Urinary bladder (tissue), 4 donors: Measurements from ENCODE around the gene BRSK2. TPM values are rescaled to one million over a fixed set of nuclear protein-coding genes. Genes with fewer than 3 reads are reported as not detected.
"Not testable (repeated sequence)": the region's sequence is repeated elsewhere in the genome, so short reads cannot be mapped to it uniquely, and the experiment has no call there.

Experiments
- DNase-seq: peaks from one replicate; pipeline ENCODE4 v3.0.0-alpha.2; 2015; ENCODE audit errors: extremely low spot score
- H3K27ac ChIP-seq: one replicate; pipeline ENCODE4 v1.5.1; 2013; ENCODE audit warnings: low read depth, mild to moderate bottlenecking, moderate library complexity
- H3K36me3 ChIP-seq: one replicate; pipeline ENCODE4 v1.6.1; 2013; ENCODE audit warnings: mild to moderate bottlenecking, moderate library complexity; ENCODE audit not compliant: insufficient read depth
- H3K4me1 ChIP-seq: one replicate; pipeline ENCODE4 v1.6.1; 2013; ENCODE audit warnings: mild to moderate bottlenecking, moderate library complexity; ENCODE audit not compliant: insufficient read depth
- H3K4me3 ChIP-seq: one replicate; pipeline ENCODE4 v1.5.1; 2013; ENCODE audit warnings: low read depth, low read length
- WGBS: extraction: QIAGEN DNeasy Blood & Tissue Kit; methylation state at CpG from one replicate; pipeline ENCODE4 v1.1.7; 2013; 5-methylcytosine and 5-hydroxymethylcytosine counted together
- polyA plus RNA-seq: library from polyadenylated mRNA; stranded (reverse); fragments of 200-250 nt; gene quantifications from one replicate; pipeline ENCODE4 v1.2.3, GENCODE V29; 2013
- total RNA-seq: library from RNA; depleted of rRNA; stranded (reverse); fragments of >200 nt; gene quantifications from one replicate; pipeline ENCODE4 v1.2.3, GENCODE V29; 2014
- donor health status: healthy with polysubstance abuse.
- donor health status: healthy.

BRSK2 gene
- total and polyA plus RNA-seq, 2 donors, result 2.6 to 3.0 TPM

DNA sequence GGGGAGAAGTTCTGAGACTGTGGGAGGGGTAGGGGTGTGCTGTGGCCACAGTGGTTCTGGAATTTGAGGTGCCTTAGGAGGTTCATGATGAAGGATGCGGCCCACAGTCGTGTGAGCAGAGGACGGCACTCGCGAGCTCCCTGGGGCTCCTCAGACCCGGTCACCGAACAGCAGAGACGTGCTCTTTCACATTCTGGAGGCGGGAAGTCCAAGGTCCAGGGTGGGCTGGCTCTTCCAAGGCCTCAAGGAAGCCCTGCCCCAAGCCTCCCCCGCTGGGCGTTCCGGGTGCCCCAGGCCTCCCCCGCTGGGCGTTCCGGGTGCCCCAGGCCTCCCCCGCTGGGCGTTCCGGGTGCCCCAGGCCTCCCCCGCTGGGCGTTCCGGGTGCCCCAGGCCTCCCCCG lies 33.7 kb downstream of the BRSK2 start:
- H3K4me3 ChIP-seq, H3K36me3 ChIP-seq, H3K4me1 ChIP-seq, H3K27ac ChIP-seq, DNase-seq: not testable (repeated sequence)
- 95% methylated on average over 18 of the region's 22 CpGs for WGBS

DNA sequence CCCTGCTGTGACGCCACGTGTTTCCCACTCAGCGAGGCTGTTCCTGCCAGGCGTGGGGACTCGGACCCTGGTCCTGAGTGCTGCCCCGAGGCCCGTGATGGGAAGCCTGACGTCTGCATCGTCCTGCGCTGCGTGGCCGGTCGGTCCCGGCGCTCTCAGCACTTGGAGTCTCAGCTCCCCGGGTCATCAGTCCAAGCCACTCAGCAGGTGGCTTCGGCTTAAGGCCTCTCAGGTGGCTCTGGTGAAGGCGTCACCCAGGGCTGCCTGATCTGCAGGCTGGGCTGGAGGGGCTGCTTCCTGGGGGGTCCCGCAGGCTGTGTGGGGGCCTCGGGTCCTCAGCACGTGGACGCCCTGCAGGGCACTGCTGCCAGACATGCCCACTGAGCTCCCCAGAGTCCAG lies 35.3 kb downstream of the BRSK2 start:
- Histone ChIP-seq H3K36me3 (no peaks in the 10 kb centered on the region), H3K4me1 (no peaks in the 10 kb centered on the region), H3K27ac (no peak overlapping the region), H3K4me3 (no peak overlapping the region)
- DNase-seq, result no peak
- WGBS, result 84% methylated on average over 22 of the region's 22 CpGs

DNA sequence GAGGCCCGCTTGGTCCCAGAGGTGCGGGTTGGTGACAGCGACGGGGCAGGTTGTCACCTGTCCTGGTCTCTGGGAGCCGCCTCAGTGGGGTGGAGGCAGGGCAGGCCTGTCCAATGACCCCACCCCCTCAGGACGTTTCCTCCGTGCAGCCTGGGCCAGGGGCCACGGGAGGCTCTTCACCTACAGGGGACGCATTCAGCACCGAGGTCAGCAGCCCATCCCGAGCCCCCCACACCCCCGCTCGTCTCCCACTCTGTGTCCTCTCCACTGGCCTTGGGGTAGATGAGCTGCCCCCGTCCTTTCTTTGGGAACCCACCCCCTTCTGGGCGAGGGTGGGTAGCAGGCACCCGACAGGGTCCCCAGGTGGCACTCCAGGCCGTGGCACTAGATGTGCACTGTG lies 35.7 kb downstream of the BRSK2 start:
- no peaks in the 10 kb centered on the region for H3K4me1 ChIP-seq
- H3K36me3 ChIP-seq, result no peaks in the 10 kb centered on the region
- DNase-seq, result no peak
- WGBS, result 68% methylated on average over 17 of the region's 17 CpGs
- H3K27ac ChIP-seq, result no peak overlapping the region
- H3K4me3 ChIP-seq, result no peak overlapping the region

DNA sequence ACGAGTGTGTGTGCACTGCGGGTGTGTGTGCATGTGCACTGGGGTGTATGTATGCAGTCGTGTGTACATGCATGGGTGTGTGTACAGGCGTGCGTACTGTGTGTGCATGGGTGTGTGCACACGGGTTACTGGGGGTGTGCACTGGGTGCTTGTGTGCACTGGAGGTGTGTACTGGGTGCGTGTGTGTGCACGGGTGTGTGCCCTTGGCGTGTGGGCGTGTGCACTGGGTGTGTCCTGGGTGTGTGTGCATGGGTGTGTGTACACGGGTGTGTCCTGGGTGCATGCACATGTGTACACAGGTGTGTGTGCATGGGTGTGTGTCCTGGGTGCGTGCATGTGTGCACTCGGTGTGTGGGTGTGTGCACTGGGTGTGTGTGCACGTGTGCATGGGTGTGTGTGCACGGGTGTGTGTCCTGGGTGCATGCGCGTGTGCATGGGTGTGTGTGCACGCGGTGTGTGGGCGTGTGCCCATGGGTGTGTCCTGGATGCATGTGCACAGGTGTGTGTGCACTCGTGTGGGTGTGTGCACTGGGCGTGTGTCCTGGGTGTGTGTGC lies 39.1 kb downstream of the BRSK2 start:
- no peaks in the 10 kb centered on the region for H3K4me1 ChIP-seq
- H3K36me3 ChIP-seq, result no peaks in the 10 kb centered on the region
- no peak overlapping the region for H3K27ac ChIP-seq
- H3K4me3 ChIP-seq, result no peak overlapping the region
- WGBS, result 90% methylated on average over 20 of the region's 22 CpGs
- DNase-seq, result no peak

DNA sequence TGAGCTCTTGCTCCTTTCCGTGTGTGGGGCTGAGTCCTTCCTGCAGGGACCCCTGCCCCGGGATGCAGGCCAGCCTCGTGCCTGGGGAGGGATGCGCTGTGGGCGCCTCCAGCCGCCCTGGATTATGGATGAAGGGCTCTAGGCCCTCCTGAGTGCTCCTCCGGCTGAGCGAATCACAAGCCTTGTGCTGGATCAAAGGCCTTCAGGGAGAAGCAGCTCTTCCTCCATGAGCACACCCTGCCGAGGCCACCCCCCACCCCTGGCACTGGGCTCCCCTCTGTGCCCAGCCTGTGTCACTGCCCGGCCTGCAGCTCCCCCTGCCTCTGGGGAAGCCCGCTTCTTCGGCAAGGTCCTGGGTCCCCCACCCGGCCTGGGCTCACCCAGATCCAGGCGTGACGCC lies 43.8 kb downstream of the BRSK2 start:
- no peaks in the 10 kb centered on the region for H3K36me3 ChIP-seq
- WGBS, result 70% methylated on average over 15 of the region's 15 CpGs
- H3K27ac ChIP-seq, result no peak overlapping the region
- no peaks in the 10 kb centered on the region for H3K4me1 ChIP-seq
- no peak overlapping the region for H3K4me3 ChIP-seq
- DNase-seq, result no peak

DNA sequence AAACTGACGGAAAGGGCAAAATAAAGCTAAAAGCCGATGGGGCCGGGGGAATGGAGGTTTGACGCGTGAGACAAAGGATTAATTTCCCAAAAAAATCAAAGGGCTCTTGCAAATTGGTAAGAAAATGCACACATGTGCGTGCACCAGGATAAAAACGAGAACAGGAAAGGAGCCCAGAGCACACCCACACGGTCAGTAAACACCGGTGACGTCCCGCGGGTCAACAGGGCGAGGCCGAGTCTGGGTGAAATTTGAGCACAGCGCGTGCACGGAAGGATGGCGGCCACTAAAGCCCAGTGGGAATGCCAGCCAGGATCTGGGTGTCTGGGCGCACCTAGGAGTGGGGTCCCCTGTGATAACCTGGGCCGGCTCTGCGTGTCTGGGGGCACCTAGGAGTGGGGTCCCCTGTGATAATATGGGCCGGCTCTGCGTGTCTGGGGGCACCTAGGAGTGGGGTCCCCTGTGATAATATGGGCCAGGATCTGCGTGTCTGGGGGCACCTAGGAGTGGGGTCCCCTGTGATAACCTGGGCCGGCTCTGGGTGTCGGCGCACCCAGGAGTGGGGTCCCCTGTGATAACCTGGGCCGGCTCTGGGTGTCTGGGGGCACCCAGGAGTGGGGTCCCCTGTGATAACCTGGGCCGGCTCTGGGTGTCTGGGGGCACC lies 44.4 kb downstream of the BRSK2 start:
- DNase-seq, result no peak
- Histone ChIP-seq H3K4me3 (no peak overlapping the region), H3K4me1 (no peaks in the 10 kb centered on the region), H3K27ac (no peak overlapping the region), H3K36me3 (no peaks in the 10 kb centered on the region)
- 72% methylated on average over 29 of the region's 29 CpGs for WGBS

- not testable (repeated sequence) for H3K4me3 ChIP-seq, DNase-seq, H3K4me1 ChIP-seq, H3K36me3 ChIP-seq, H3K27ac ChIP-seq
- WGBS, result 78% methylated on average over 14 of the region's 20 CpGs
These were observed 45.7 kb downstream of the BRSK2 start for GRCh38 chr11:1435479-1435819.

GRCh38 chr11:1435820-1436467 lies 46.2 kb downstream of the BRSK2 start:
- no peaks in the 10 kb centered on the region for H3K4me1 ChIP-seq
- no peaks in the 10 kb centered on the region for H3K36me3 ChIP-seq
- no peak overlapping the region for H3K4me3 ChIP-seq
- no peak overlapping the region for H3K27ac ChIP-seq
- 7% methylated on average over 29 of the region's 29 CpGs for WGBS
- DNase-seq, result no peak

DNA sequence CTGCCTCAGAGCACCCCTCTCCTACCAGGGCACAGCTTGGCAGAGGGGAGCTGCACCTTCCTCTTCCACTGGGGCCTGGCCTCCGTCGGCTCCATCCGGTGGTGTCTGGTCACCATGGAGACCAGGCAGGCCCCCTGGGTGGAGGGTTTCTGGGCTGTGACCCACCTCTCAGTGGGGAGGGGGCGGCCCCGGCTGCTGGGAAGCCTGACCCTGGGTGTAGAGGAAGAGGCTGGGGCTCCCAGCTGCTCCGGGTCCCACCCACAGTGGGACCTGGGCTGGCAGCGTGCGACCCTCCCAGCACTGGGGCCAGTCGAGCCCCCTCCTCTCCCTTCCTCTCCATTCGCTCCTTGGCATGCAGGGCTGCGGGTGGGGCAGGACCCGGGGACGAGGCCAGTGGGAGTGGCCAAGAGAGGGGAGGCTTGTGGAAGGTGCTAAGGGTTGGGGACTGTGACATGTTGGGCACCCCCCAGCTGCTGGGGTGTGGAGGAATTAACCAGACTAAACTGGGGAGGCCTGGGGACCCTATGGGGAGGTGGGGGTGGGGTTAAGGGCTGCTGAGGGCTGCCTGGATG lies 46.8 kb downstream of the BRSK2 start:
- WGBS, result 17% methylated on average over 13 of the region's 13 CpGs
- no peak for DNase-seq

DNA sequence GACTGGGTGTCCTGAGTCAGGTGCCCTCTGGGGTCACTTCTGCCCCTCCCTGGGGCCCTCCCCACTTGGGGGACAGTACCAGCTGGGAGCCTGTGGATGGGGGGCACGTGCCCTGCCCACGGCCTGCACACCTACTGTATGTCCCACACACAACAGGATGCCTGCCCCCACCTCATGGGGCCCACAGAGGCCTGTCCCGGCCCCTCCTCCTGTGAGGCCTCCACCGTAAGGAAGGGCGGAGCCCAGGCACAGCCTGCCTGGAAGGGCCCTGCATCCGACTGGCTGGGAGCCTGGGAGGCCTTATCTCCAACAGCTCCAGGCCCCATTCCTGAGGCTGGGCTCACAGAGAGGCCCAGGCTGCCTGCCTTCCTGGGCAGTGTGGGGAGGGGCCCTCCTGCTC lies 47.8 kb downstream of the BRSK2 start:
- Histone ChIP-seq H3K36me3 (no peaks in the 10 kb centered on the region), H3K4me1 (no peaks in the 10 kb centered on the region), H3K4me3 (no peak overlapping the region), H3K27ac (no peak overlapping the region)
- DNase-seq, result no peak
- WGBS, result 23% methylated on average over 6 of the region's 6 CpGs

More for the DNA sequence above, 46.8 kb downstream of the BRSK2 start:
- Histone ChIP-seq H3K4me3 (no peak overlapping the region), H3K4me1 (no peaks in the 10 kb centered on the region), H3K27ac (no peak overlapping the region), H3K36me3 (no peaks in the 10 kb centered on the region)

GRCh38 chr11:1438261-1438966 lies 48.7 kb downstream of the BRSK2 start:
- no peaks in the 10 kb centered on the region for H3K4me1 ChIP-seq
- 57% methylated on average over 19 of the region's 19 CpGs for WGBS
- H3K36me3 ChIP-seq, result no peaks in the 10 kb centered on the region
- DNase-seq, result no peak
- no peak overlapping the region for H3K4me3 ChIP-seq
- no peak overlapping the region for H3K27ac ChIP-seq

DNA sequence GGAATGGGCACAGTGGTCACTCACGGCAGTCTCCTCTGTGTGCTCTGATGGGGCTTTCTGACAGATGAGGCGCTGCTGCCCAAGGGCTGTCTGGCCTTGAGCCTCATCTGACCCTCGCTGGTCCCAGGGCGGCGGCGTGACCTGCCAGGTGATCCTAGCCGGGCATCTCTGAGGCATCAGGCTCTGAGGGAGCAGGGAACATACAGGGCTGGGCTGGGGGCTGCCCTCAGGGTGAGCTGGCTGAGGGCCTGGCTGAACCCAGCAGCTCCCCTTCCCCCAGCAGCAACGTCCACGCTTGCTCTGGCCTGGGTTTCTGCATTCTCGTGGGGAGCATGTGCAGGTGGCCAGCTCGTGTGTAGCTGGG lies 49.2 kb downstream of the BRSK2 start:
- DNase-seq, result no peak
- no peaks in the 10 kb centered on the region for H3K4me1 ChIP-seq
- no peak overlapping the region for H3K4me3 ChIP-seq
- H3K36me3 ChIP-seq, result no peaks in the 10 kb centered on the region
- no peak overlapping the region for H3K27ac ChIP-seq
- 78% methylated on average over 11 of the region's 11 CpGs for WGBS

DNA sequence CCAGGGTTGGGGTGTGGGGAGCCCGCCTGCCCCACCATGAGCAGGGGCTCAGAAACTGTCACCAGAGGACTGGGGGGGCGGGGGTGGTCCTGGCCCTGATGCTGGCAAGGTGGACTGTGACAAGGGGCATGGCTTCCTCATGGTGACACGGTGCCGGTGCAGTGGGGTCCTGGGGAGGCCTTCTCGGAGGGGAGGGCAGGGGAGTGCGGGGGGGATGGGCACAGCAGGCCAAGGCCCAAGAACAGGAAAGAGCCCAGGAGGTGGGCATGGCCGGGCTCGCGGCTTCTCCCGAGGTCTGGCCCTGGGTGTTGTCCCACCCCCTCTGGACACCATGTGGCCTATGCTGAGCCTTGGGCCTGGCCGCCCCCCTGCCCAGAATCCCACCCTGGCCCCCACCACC lies 49.6 kb downstream of the BRSK2 start:
- 86% methylated on average over 11 of the region's 11 CpGs for WGBS

GRCh38 chr11:1440066-1440465 lies 50.3 kb downstream of the BRSK2 start:
- H3K4me3 ChIP-seq, result no peak overlapping the region
- DNase-seq, result no peak
- WGBS, result 85% methylated on average over 11 of the region's 11 CpGs
- H3K27ac ChIP-seq, result no peak overlapping the region
- no peaks in the 10 kb centered on the region for H3K36me3 ChIP-seq
- H3K4me1 ChIP-seq, result no peaks in the 10 kb centered on the region

More for the DNA sequence above, 49.6 kb downstream of the BRSK2 start:
- Histone ChIP-seq H3K4me3 (no peak overlapping the region), H3K4me1 (no peaks in the 10 kb centered on the region), H3K36me3 (no peaks in the 10 kb centered on the region), H3K27ac (no peak overlapping the region)
- no peak for DNase-seq
